HL-60 (cell line): ENCODE results near the gene FSTL5.

Experiments used
- DNase-seq, 2 experiments: peaks; one replicate each; pipeline ENCODE4 v3.0.0-alpha.2; 2010 to 2020; ENCODE audit warnings: low read depth in 1 of 2, low spot score in 1 of 2
- H3K27ac ChIP-seq: fragments of 250-450 bp; sonication (Bioruptor Pico); replicated peaks from 2 replicates; pipeline ENCODE4 v1.5.1; 2020; ENCODE audit warnings: mild to moderate bottlenecking, moderate library complexity
- H3K27me3 ChIP-seq: fragments of 250-450 bp; sonication (Bioruptor Pico); 2 replicates; pipeline ENCODE4 v1.5.1; 2021; ENCODE audit warnings: mild to moderate bottlenecking, moderate library complexity; ENCODE audit not compliant: insufficient read depth, poor library complexity, severe bottlenecking
- H3K4me3 ChIP-seq: replicated peaks from 2 replicates; pipeline ENCODE4 v1.5.1; 2011; ENCODE audit warnings: mild to moderate bottlenecking, control low read depth, low read length; ENCODE audit not compliant: insufficient read depth
- CTCF ChIP-seq: IDR thresholded peaks from one replicate; pipeline ENCODE4 v1.5.1; 2011; ENCODE audit warnings: low read length, control low read depth, inconsistent platforms; ENCODE audit not compliant: insufficient read depth
- GABPA ChIP-seq: IDR thresholded peaks from 2 replicates; pipeline ENCODE4 v1.6.1; 2012; ENCODE audit warnings: low read depth
- POLR2AphosphoS5 ChIP-seq: IDR thresholded peaks from 2 replicates; pipeline ENCODE4 v1.6.1; 2012; ENCODE audit warnings: low read depth
- SPI1 ChIP-seq: IDR thresholded peaks from 2 replicates; pipeline ENCODE4 v1.6.1; 2012; ENCODE audit warnings: low read depth, mild to moderate bottlenecking, borderline replicate concordance
- TF ChIP-seq, protein P1 (sequence below): IDR thresholded peaks from 2 replicates; pipeline ENCODE4 v1.6.1; 2012; ENCODE audit warnings: low read depth; ENCODE audit not compliant: insufficient replicate concordance

Gene FSTL5

DNA sequence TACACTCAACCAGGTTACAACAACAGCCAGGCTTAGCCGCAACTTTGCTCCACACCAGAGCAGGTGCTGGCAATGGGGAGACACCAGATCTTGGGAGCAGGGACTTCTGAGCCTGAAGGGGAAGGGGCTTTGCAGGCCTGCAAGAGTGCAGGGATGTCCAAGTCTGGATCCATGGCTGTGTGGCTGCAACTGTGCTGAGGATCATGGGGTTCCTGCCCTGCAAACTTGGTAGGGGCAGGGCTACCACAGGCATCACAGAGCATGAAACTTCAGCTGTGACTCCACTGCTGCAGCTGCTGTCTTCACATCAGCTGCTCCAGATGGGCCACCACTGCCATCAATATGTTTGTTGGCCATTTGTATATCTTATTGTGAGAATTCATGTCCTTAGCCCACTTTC lies 340.4 kb downstream of the FSTL5 start:
- TF ChIP-seq GABPA, result no peak
- no peak for TF ChIP-seq SPI1
- no peaks in the 10 kb centered on the region for H3K27me3 ChIP-seq
- no peak overlapping the region for H3K4me3 ChIP-seq
- DNase-seq, result no peak
- H3K27ac ChIP-seq, result no peak overlapping the region

- Histone ChIP-seq H3K27me3 (no peaks in the 10 kb centered on the region), H3K4me3 (no peak overlapping the region), H3K27ac (no peak overlapping the region)
- TF ChIP-seq GABPA (no peak), SPI1 (no peak), POLR2AphosphoS5 (no peak), CTCF (no peak)
- TF ChIP-seq, protein P1, sequence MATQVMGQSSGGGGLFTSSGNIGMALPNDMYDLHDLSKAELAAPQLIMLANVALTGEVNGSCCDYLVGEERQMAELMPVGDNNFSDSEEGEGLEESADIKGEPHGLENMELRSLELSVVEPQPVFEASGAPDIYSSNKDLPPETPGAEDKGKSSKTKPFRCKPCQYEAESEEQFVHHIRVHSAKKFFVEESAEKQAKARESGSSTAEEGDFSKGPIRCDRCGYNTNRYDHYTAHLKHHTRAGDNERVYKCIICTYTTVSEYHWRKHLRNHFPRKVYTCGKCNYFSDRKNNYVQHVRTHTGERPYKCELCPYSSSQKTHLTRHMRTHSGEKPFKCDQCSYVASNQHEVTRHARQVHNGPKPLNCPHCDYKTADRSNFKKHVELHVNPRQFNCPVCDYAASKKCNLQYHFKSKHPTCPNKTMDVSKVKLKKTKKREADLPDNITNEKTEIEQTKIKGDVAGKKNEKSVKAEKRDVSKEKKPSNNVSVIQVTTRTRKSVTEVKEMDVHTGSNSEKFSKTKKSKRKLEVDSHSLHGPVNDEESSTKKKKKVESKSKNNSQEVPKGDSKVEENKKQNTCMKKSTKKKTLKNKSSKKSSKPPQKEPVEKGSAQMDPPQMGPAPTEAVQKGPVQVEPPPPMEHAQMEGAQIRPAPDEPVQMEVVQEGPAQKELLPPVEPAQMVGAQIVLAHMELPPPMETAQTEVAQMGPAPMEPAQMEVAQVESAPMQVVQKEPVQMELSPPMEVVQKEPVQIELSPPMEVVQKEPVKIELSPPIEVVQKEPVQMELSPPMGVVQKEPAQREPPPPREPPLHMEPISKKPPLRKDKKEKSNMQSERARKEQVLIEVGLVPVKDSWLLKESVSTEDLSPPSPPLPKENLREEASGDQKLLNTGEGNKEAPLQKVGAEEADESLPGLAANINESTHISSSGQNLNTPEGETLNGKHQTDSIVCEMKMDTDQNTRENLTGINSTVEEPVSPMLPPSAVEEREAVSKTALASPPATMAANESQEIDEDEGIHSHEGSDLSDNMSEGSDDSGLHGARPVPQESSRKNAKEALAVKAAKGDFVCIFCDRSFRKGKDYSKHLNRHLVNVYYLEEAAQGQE, result no peak
- no peak for DNase-seq
Observed at GRCh38 chr4:161822174-161822573, 341.6 kb downstream of the FSTL5 start.

- no peak for DNase-seq
- TF ChIP-seq POLR2AphosphoS5 (no peak), CTCF (no peak), GABPA (no peak), SPI1 (no peak)
- TF ChIP-seq, protein P1, result no peak
- Histone ChIP-seq H3K27me3 (no peaks in the 10 kb centered on the region), H3K27ac (no peak overlapping the region), H3K4me3 (no peak overlapping the region)
Observed at GRCh38 chr4:161817914-161818313, 345.9 kb downstream of the FSTL5 start.

GRCh38 chr4:161816958-161817357 lies 346.8 kb downstream of the FSTL5 start:
- DNase-seq, result no peak
- Histone ChIP-seq H3K27me3 (no peaks in the 10 kb centered on the region), H3K27ac (no peak overlapping the region), H3K4me3 (no peak overlapping the region)
- no peak for TF ChIP-seq SPI1
- TF ChIP-seq CTCF, result no peak
- TF ChIP-seq, protein P1, result no peak
- no peak for TF ChIP-seq GABPA
- no peak for TF ChIP-seq POLR2AphosphoS5
